ENCODE measurements around the gene CA4.
"Not testable (repeated sequence)": the region's sequence is repeated elsewhere in the genome, so short reads cannot be mapped to it uniquely, and the experiment has no call there.

DNA sequence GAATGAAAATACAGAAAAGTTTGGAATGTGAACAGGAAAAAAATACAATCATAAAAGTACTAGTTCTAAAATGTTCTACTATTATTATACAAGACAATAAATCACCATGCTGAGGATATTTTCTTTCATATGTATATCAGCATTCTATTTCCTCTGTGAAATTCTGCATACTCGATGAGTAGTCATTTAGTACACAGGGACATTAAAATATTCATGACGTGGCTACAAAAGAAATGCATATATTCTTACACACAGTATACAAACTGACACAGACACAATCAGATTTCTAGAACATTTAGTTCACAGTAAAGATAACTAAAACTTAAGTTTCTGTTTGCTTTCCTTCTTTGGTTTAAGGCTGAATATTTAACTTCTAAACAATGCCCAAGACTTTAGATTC is 49.2 kb upstream of the CA4 start:
- TF ChIP-seq ZNF138 (CRISPR knock-in tag; conservative IDR thresholded peaks at IDR 0.05); ZNF263 (CRISPR knock-in tag; IDR thresholded peaks at IDR 0.05; ENCODE audit: low read depth); JUN (CRISPR knock-in tag; IDR thresholded peaks at IDR 0.05): not testable (repeated sequence)
- TF ChIP-seq, protein P1, sequence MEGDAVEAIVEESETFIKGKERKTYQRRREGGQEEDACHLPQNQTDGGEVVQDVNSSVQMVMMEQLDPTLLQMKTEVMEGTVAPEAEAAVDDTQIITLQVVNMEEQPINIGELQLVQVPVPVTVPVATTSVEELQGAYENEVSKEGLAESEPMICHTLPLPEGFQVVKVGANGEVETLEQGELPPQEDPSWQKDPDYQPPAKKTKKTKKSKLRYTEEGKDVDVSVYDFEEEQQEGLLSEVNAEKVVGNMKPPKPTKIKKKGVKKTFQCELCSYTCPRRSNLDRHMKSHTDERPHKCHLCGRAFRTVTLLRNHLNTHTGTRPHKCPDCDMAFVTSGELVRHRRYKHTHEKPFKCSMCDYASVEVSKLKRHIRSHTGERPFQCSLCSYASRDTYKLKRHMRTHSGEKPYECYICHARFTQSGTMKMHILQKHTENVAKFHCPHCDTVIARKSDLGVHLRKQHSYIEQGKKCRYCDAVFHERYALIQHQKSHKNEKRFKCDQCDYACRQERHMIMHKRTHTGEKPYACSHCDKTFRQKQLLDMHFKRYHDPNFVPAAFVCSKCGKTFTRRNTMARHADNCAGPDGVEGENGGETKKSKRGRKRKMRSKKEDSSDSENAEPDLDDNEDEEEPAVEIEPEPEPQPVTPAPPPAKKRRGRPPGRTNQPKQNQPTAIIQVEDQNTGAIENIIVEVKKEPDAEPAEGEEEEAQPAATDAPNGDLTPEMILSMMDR (IDR thresholded peaks at IDR 0.05): not testable (repeated sequence)
